HepG2 (cell line): ENCODE data around the gene ZNF593OS. TPM values are rescaled to one million over a fixed set of nuclear protein-coding genes. Genes with fewer than 3 reads are reported as not detected.

Experiments used
- AHDC1 ChIP-seq: sonication (generic); formaldehyde crosslinking; IDR thresholded peaks from 2 replicates; pipeline ENCODE4 v1.5.1; 2020; ENCODE audit warnings: mild to moderate bottlenecking, missing genetic modification reagents, borderline replicate concordance
- HOXA3 ChIP-seq: sonication (generic); formaldehyde crosslinking; IDR thresholded peaks from 2 replicates; pipeline ENCODE4 v1.5.0; 2020; ENCODE audit warnings: missing genetic modification reagents
- JUND ChIP-seq: sonication (generic); formaldehyde crosslinking; IDR thresholded peaks from 2 replicates; pipeline ENCODE4 v1.8.0; 2022; ENCODE audit warnings: mild to moderate bottlenecking, missing genetic modification reagents
- NR3C1 ChIP-seq: sonication (generic); formaldehyde crosslinking; IDR thresholded peaks from 2 replicates; pipeline ENCODE4 v1.4.0; 2020; ENCODE audit warnings: missing genetic modification reagents
- RFXAP ChIP-seq: sonication (generic); formaldehyde crosslinking; IDR thresholded peaks from 2 replicates; pipeline ENCODE4 v1.4.0; 2020; ENCODE audit warnings: missing genetic modification reagents, borderline replicate concordance
- XRCC5 ChIP-seq: fragments of 200-400 bp; formaldehyde crosslinking; optimal IDR thresholded peaks from 2 replicates; pipeline ENCODE3; 2017; ENCODE audit warnings: mild to moderate bottlenecking, low read length
- ZNF253 ChIP-seq: sonication (generic); formaldehyde crosslinking; IDR thresholded peaks from 2 replicates; pipeline ENCODE4 v1.8.0; 2022; ENCODE audit warnings: mild to moderate bottlenecking, missing genetic modification reagents, borderline replicate concordance
- ZNF672 ChIP-seq: sonication (generic); formaldehyde crosslinking; IDR thresholded peaks from 2 replicates; pipeline ENCODE4 v1.8.1; 2022; ENCODE audit warnings: missing genetic modification reagents
- polyA plus RNA-seq, 8 experiments: library from polyadenylated mRNA; depleted of rRNA in 3 of 8; stranded (reverse) in 7 of 8; unstranded in 1 of 8; fragments of >200 nt; fragmentation: Illumina TruSeq in 4 of 8; extraction: Trizol in 4 of 8; gene quantifications; 2 replicates each; pipeline versions ENCODE4 v1.2.1 to v1.2.3, GENCODE V29; 2011 to 2016; ENCODE audit warnings: low read depth in 4 of 8, missing spikeins in 1 of 8, mixed read lengths in 1 of 8; ENCODE audit not compliant: insufficient read depth in 1 of 8
- total RNA-seq, 5 experiments: library from RNA; depleted of rRNA; stranded (reverse); fragments of >200 nt; fragmentation: Illumina TruSeq; extraction: Trizol; gene quantifications; 2 replicates each; pipeline ENCODE4 v1.2.3, GENCODE V29; 2016; ENCODE audit warnings: low read depth in 1 of 5
- TF ChIP-seq, protein P1 (sequence below): sonication (generic); formaldehyde crosslinking; IDR thresholded peaks from 2 replicates; pipeline ENCODE4 v1.4.0; 2020; ENCODE audit warnings: missing genetic modification reagents

The ZNF593OS gene
- total and polyA plus RNA-seq, 2 of the 13 experiments (the other 11 are each of a cell fraction or from before 2014, with no cell fraction given): not detected

DNA sequence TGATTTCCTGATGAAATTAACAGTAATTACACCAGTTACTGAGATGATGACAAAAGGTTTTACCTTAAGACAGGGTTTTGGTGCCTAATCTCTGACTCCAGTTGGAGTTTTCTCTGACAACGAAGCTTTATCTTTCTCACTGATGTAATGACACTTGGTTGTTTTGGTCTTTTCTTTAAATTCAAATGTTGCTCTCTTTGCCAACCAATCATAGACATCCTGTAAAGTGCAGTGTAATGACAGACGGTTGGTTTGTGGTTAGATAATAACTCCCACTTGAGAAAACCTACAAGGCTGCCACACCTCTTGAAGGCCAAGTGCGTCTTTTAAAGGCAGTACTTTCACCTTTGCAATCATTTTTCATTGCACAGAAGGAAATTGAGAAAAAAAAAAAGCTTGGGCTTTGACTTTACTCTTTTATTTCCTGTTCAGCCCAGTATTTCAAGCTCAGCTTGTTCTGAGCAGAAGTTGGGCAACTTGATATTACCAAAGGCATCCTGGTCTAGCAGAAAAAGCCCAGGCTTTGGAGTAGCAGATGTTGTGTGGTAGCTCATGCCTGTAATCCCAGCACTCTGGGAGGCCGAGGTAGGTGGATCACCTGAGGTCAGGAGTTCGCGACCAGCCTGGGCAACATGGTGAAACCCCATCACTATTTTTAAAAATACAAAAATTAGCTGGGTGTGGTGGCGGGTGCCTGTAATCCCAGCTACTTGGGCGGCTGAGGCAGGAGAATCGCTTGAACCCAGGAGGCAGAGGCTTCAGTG is 45.1 kb downstream of the ZNF593OS start (continued):
- TF ChIP-seq, protein P1, sequence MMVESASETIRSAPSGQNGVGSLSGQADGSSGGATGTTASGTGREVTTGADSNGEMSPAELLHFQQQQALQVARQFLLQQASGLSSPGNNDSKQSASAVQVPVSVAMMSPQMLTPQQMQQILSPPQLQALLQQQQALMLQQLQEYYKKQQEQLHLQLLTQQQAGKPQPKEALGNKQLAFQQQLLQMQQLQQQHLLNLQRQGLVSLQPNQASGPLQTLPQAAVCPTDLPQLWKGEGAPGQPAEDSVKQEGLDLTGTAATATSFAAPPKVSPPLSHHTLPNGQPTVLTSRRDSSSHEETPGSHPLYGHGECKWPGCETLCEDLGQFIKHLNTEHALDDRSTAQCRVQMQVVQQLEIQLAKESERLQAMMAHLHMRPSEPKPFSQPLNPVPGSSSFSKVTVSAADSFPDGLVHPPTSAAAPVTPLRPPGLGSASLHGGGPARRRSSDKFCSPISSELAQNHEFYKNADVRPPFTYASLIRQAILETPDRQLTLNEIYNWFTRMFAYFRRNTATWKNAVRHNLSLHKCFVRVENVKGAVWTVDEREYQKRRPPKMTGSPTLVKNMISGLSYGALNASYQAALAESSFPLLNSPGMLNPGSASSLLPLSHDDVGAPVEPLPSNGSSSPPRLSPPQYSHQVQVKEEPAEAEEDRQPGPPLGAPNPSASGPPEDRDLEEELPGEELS (CRISPR knock-in tag): no peak
- TF ChIP-seq JUND (CRISPR knock-in tag) (no peak), AHDC1 (CRISPR knock-in tag) (no peak), ZNF672 (CRISPR knock-in tag) (no peak), XRCC5 (no peak), NR3C1 (CRISPR knock-in tag) (no peak), ZNF253 (CRISPR knock-in tag) (no peak), RFXAP (CRISPR knock-in tag) (no peak), HOXA3 (no peak)
